T-helper 2 cell (primary cell): Measurements from ENCODE around the gene KYAT1.

Experiments
- DNase-seq, 5 experiments: peaks; one replicate each; pipeline versions ENCODE4 v3.0.0 to v3.0.0-alpha.2; 2012 to 2022
- total RNA-seq, 2 donors: gene quantifications; one replicate each; lab custom pipeline; 2026; lab: John Stamatoyannopoulos, UW

KYAT1 gene
- total RNA-seq: 0.34 to 0.94 reads per million in 2 donors

- DNase-seq: peak; percentile 96 to 98 (median 97)
Measured at GRCh38 chr9:128881884-128882676, at the start of gene KYAT1, which contains the start of gene LRRC8A. Gene KYAT1, minus strand, starts transcription at chr9:128881950. Its CDS starts 36,545 bp downstream, at chr9:128845405. Gene LRRC8A, plus strand, starts transcription at chr9:128882133. Its CDS starts 25,032 bp downstream, at chr9:128907165.

- DNase-seq: no peak
Measured at GRCh38 chr9:128929560-128929959, 47.8 kb upstream of the KYAT1 start.

GRCh38 chr9:128928624-128929023, 46.9 kb upstream of the KYAT1 start:
- no peak for DNase-seq

- peak in 4 of 5 experiments; percentile 23 to 42 (median 30) for DNase-seq
Measured at GRCh38 chr9:128927731-128928411, 46.1 kb upstream of the KYAT1 start.

GRCh38 chr9:128923493-128923883, 41.7 kb upstream of the KYAT1 start:
- DNase-seq: no peak

- no peak for DNase-seq
Measured at GRCh38 chr9:128921881-128922763, 40.4 kb upstream of the KYAT1 start.

- DNase-seq: no peak
Measured at GRCh38 chr9:128920381-128921058, 38.8 kb upstream of the KYAT1 start, which contains the start of gene PHYHD1. Gene PHYHD1, plus strand, starts transcription at chr9:128920982. Its CDS starts 1,342 bp downstream, at chr9:128922324.

GRCh38 chr9:128919402-128920089, 37.8 kb upstream of the KYAT1 start:
- no peak for DNase-seq

- DNase-seq: no peak
Measured at GRCh38 chr9:128918921-128919320, 37.2 kb upstream of the KYAT1 start.

- DNase-seq: no peak
Measured at GRCh38 chr9:128917151-128917849, 35.5 kb upstream of the KYAT1 start.

- no peak for DNase-seq
Measured at GRCh38 chr9:128916745-128917144, 35.0 kb upstream of the KYAT1 start.

- DNase-seq: no peak
Measured at GRCh38 chr9:128916204-128916603, 34.5 kb upstream of the KYAT1 start.

- DNase-seq: no peak
Measured at GRCh38 chr9:128913995-128914772, 32.4 kb upstream of the KYAT1 start.

- DNase-seq: no peak
Measured at GRCh38 chr9:128913048-128913900, 31.5 kb upstream of the KYAT1 start.

- DNase-seq: no peak
Measured at GRCh38 chr9:128912270-128912853, 30.6 kb upstream of the KYAT1 start.

- no peak for DNase-seq
Measured at GRCh38 chr9:128911529-128912035, 29.8 kb upstream of the KYAT1 start.

- no peak for DNase-seq
Measured at GRCh38 chr9:128910906-128911305, 29.2 kb upstream of the KYAT1 start.

- peak in 1 of 5 experiments; percentile 38 for DNase-seq
Measured at GRCh38 chr9:128909859-128910258, 28.1 kb upstream of the KYAT1 start.
